HG03378 (cell line): ENCODE measurements around the gene ADRA1B.
"Not testable (repeated sequence)": the region's sequence is repeated elsewhere in the genome, so short reads cannot be mapped to it uniquely, and the experiment has no call there.

Source experiments
- ATAC-seq: cut with Tn5 transposase; IDR thresholded peaks from one replicate; pipeline ENCODE4 v1.9.1; 2021; ENCODE audit warnings: mild to moderate bottlenecking, moderate library complexity; ENCODE audit not compliant: unreplicated experiment

The ADRA1B gene

DNA sequence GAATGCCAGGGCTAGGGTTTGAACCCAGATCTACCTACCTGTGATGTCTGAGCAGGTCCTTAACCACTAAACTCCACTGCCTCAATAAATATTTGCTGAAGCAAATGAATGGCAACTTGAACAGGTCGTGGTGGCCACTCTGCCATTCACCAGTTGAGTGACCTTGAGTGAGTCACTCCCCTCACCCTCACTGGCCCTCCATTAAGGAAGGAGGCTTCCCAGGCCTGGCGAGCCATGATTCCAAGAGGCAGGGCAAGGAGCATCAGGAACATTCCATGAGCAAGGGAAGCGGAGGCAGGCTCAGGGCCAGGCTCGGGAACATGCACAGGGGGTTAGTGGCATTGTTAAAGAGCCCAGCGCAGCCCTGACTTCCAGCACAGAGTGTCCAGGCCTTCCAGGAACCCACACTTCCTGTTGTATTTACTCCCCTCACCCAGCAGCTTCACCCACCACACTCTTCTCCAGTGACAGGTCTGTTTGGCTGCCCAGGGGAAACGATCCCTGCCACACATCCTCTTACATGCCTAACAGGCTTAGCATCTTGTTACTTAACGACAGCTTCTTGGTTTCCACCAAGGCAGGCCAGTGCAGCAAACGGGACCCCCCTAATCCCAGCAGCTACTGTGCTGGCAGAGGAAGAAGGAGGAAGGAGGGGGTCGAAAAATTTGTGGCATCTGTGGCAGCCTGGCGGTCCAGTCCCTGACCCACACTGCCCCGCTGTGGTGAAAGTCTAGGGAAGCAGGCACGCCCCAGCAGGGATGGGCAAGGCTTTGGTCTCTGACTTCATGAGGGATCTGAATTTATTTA lies 49.0 kb downstream of the ADRA1B start:
- ATAC-seq: no peak

DNA sequence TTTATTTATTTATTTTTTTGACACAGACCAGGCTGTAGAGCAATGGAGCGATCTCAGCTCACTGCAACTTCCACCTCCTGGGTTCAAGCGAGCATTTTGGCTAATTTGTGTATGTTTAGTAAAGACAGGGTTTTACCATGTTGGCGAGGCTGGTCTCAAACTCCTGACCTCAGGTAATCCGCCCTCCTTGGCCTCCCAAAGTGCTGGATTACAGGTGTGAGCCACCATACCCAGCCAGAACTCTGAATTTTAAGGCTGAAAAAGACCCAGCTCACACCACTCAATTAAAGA lies 49.5 kb downstream of the ADRA1B start:
- not testable (repeated sequence) for ATAC-seq

DNA sequence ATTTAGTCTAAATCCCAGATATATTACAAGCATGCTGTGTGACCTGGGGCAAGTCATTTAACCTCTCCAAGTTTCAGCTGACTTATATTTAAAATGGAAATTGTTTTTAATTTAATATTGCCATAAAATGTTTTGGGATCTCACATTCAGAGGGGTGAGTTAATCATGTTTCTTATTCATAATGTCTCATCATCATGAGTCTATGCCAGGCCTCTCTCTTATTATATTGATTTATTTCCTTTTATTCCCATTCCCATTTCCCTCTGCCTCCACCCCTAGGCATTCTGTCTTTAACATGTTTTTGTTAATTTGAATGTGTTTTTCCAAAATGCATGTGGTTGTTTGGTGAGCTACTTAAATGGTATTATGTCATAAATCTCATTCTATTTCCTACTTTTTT lies 53.7 kb downstream of the ADRA1B start:
- ATAC-seq: no peak

DNA sequence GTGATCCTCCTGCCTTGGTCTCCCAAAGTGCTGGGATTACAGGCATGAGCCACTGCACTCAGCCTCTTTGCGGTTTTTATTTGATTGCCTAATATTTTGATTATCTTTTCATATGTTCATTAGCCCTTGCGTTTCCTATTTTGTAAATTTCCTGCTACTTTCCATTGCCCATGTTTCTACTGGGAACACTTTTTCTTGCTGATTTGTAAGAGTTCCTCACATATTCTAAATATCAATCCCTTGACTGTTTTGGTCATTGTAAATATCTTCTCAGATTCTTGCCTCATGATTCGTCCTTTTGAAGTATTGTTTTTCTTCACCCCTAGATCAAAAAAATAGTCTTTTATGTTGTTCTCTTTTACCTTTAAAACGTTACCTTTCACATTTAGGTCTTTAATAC lies 54.8 kb downstream of the ADRA1B start:
- ATAC-seq: no peak

DNA sequence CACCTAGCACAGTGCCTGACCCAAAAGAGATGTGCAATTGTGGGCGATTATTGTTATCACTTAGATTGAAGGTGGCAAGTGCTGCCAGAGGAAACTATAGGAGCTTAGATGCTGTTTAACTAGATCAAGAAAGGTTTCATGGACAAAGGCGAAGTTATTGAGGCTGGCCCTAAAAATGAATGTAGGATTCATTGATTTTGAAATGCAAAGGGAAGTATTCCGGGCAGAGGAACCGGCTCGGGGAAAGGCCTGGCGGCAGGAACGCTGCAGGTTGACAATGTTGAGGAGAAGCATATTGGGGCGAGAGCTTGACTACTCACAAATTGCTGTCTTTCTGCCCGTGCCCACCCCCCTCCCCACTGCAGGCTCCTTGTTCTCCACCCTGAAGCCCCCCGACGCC lies 55.2 kb downstream of the ADRA1B start:
- ATAC-seq: no peak

DNA sequence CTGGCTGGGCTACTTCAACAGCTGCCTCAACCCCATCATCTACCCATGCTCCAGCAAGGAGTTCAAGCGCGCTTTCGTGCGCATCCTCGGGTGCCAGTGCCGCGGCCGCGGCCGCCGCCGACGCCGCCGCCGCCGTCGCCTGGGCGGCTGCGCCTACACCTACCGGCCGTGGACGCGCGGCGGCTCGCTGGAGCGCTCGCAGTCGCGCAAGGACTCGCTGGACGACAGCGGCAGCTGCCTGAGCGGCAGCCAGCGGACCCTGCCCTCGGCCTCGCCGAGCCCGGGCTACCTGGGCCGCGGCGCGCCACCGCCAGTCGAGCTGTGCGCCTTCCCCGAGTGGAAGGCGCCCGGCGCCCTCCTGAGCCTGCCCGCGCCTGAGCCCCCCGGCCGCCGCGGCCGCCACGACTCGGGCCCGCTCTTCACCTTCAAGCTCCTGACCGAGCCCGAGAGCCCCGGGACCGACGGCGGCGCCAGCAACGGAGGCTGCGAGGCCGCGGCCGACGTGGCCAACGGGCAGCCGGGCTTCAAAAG lies 55.7 kb downstream of the ADRA1B start:
- ATAC-seq: no peak

DNA sequence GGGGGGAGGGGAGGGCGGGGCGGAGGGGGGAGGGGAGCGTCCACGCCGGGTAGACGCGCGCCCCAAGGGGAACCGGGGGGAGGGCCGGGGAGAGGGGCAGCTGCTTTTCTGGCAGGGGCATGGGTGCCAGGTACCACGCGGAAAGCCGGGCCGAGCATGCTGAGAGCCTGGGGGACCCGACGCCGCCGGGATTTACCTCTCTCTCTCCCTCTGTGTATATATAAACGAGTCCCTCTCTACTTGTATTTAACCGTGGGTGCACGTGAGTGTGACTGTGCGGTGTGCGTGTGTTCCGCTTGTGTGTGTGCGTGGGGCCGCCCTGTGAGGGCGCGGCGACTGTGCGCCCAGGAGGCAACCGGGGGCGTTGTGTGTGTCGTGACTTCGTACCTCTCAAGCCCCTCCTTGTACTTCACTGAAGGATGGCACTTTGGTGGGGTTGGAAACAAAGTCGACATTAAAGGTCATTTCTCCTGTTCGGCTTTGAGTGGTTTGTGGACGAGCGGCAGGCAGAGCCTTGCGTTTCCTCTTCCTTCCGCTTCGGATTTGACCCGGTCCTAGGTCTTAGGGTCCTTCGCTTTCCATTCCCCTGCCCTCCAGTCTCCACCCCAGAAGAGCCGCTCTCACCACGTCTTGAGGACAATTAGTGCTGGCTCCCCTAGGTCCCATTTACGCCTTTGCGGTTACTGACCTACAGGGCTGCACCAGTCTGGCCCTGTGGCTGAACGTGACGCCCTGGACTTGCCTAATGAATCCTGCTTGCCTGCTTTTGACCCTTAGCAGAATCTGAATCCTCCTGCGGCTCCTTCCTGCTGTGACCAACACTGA lies 56.5 kb downstream of the ADRA1B start:
- no peak for ATAC-seq

DNA sequence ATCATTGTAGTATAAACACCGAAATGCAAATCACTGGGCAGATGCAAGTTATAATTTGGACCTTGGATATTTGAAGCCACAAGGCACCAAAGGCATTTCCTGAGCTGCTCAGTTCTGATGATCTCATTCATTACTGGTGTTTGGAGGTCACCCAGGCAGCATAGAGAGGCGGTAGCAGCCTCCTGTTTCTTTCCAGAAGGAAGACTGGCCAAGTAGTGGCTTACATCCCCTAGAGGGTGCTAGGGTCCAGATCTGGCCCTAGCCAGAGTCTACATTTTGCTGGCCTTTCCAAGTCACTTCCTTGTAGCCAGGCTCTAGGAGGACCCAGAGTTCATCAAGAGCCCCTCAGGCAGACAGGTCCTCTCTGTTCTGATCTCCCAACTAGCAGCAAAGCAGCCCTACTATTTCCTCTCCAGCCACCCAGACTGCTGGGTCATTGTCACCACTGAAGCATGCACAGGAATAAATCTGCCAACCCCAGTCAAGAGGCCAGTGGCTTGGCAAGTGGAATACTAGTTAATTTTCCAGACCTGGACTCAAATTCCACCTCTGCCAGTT lies 59.3 kb downstream of the ADRA1B start:
- no peak for ATAC-seq

DNA sequence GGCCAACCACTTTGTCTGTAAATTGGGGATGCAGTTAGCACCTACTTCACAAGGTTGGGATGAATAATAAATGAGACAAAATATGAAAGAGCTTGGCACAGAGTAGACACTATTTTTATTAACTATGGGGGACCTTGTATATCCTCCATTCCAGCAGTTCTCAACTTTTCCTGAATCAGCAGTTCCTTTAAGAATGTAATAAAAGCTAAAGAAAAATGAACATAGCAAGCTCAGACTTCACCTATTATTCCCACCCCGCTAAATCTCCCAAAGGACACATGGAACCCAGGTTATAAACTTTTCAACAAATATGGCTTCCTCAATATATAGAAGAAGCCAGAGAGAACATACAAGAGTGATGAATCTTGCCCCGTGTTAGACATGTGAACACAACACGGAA lies 60.6 kb downstream of the ADRA1B start:
- no peak for ATAC-seq

DNA sequence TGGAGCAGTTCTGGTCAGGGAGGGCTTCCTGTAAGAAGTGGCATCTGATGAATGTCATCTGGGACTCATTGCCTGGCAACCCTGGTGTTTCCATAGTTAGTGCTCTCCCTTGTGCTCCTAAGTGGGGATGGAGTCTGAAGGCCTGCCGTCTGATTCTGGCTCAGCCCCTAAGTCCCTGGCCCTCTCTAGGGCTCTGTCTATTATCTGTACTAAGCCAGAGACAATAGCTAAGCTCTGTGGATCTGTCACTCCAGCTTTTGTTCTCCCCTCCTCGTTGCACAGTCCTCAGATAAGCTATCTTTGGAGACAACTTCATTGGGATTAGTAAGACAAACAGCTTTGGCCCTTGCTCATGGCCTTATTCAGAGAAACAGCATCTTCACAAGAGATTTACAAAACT lies 62.1 kb downstream of the ADRA1B start:
- ATAC-seq: no peak

DNA sequence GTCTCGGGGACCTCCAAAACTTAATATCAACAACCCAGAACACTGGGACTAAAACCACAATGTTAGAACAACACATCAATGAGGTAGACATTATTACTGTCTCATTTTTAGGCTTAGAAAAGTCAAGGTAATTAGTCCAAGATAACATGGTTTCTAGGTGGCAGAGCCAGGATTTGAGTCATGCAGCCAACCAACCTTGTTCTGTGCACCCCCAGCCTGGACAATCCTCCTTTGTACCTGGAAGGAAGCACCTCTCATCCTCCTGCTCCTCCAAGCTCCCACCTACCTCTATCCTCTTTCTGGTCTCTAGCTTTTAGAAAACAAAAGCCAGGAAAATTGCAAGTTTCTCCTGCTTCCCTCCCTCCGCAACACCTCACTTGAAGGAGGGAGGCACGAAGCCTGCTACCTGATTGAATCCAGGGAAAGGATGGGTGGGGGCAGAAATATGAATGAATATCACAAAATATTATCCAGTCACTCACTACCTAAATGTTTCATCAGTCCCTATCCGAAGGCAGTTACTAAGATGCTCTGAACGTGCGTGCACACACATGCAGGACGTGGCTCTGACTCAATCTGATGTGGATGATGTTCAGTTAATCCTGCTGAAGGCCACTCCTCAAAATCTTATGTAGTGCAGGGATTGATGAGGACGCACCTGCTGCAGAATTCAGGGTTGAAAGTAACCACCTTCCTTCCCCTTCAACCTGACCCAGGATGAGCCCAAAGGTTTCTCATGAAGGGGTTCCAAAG lies 66.3 kb downstream of the ADRA1B start:
- ATAC-seq: no peak

DNA sequence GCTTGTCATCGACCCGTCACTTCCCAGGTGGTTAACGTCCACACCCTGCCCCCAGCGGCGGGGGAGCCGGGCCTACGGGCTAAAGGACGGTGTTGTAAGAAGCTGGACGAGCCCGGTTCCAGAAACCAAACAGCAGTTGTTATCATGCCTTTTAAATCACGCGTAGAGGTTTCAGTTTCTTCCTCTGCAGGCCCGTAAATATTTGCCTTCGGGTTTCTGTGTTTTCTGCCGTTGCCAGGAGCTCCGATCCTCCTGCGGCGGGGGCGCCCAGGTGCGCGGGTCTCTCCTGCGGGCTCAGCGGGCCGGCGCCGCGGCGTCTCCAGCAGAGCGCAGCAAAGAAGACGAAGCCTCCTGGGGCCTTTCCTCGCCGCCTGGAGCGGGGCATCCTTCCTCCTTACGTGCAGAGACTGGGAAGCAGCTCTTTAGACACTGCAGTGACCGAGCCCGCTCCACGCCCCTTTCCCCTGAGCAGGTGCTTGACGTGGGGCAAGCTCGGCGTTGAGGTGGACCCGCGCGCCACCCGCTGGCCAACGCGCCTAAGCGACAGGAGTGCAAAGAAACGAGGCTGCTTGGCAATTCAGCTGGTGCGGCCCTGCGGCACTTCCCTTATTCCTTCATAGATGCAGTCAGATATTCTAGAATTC lies 70.9 kb downstream of the ADRA1B start:
- ATAC-seq: peak; percentile 78

DNA sequence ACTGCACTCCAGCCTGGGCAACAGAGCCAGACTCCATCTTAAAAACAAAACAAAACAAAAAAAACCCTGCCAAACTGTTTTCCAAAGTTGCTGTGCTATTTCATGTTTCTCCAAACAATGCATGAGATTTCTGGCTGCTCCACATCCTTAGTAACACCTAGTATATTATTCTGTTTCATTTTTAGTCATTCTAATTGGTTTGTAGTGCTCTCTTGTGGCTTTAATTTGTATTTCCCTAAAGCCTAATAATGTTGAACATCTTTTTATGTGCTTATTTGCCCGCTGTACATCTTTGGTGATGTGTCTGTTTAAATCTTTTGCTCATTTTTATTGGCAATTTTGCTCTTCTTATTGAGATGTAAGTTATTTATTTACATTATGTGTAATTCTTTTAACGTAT lies 74.2 kb downstream of the ADRA1B start:
- ATAC-seq: no peak

DNA sequence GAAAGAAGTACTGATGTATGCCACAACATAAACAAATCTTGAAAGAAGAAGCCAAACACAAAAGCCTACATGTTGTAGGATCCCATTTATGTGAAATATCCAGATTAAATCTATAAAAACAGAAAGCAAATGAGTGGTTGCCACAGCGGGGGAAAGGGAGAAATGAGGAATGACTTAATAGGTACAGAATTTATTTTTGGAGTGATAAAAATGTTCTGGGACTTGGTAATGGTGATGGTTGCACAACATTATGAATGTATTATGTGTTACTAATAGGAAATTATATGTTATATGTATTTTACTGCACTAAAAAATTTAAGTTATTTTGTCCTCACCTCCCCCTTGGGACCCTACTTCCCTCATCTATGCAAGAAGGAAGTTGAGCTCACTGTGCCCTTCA lies 76.3 kb downstream of the ADRA1B start:
- ATAC-seq: no peak

DNA sequence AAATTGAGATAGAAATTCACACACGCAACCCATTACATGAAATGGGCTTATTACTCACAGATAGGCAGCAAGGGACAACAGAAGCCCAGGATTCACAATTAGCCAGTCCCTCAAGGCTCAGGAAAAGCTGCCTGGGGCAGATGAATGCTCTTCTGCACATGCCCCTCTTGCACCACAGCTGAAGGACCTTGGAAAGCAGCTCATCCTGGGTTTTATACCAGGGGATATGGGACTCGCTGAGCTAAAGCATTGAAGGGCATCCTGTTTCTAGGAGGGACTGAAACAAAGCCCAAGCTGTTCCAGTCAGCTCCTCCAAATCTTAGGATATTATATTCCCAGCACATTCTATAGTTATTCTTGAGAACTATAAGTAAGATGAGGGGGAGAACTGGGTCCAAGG lies 76.9 kb downstream of the ADRA1B start:
- no peak for ATAC-seq

DNA sequence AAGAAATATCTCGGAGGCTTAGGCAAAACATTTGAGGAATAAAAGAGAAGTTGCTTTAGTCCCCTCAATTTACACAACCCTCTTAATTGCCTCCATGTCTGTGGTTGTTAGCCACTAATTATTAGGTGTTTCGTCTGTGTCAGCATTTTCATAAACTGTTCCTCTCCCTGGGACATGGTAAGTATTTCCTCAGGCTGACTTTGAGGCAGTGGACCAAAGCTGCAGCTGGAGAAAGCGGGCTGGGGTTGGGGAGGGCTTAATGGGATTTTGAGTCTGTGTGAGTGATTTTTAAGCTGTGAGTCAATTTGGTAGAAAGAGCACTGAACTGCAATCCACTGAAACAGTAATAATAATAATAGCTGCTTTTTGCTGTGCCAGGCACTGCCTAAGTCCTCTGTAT lies 79.6 kb downstream of the ADRA1B start:
- ATAC-seq: no peak

DNA sequence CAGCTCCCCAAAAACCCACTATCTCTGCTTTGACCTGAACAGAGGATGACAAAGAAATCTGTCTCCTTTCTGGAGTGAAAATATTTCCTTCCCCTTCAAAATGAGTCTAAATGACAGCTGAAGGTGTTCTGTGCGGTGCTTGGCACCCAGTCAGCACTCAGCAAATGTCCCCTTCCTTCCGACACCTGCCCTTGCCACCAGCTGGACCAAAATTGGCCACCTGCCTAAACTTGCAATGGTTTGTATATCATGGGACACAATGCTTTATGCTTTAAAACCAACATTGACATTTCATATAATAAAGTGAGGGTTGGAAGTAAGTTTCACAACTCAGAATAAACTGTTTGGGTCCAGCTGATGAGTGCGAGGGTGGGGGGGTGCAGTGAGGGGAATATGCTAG lies 85.2 kb downstream of the ADRA1B start:
- ATAC-seq: no peak

DNA sequence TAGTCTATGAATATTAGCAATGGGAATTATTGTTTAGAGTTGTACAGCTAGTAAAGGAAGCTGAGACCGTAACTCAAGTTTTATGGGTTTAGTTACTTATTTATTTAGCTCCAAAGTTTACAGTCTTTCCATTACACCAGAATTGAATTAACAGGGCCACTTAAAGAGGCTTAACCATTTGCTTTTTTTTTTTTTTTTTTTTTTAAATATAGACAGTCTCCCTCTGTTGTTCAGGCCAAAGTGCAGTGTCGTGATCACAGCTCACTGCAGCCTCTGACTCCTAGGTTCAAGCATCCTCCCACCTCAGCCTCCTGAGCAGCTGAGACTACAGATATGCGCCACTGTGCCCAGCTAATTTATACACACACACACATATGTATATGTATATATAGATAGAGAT lies 91.2 kb downstream of the ADRA1B start:
- ATAC-seq: no peak

DNA sequence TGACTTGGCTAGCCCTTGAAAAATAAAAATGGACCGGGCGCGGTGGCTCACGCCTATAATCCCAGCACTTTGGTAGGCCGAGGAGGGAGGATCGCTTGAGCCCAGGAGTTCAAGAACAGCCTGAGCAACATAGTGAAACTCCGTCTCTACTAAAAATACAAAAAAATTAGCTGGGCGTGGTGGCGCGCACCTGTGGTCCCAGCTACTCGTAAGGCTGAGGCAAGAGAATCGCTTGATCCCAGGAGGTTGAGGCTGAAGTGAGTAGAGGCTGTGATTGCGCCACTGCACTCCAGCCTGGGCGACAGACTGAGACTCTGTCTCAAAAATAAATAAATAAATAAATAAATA lies 92.2 kb downstream of the ADRA1B start:
- not testable (repeated sequence) for ATAC-seq

DNA sequence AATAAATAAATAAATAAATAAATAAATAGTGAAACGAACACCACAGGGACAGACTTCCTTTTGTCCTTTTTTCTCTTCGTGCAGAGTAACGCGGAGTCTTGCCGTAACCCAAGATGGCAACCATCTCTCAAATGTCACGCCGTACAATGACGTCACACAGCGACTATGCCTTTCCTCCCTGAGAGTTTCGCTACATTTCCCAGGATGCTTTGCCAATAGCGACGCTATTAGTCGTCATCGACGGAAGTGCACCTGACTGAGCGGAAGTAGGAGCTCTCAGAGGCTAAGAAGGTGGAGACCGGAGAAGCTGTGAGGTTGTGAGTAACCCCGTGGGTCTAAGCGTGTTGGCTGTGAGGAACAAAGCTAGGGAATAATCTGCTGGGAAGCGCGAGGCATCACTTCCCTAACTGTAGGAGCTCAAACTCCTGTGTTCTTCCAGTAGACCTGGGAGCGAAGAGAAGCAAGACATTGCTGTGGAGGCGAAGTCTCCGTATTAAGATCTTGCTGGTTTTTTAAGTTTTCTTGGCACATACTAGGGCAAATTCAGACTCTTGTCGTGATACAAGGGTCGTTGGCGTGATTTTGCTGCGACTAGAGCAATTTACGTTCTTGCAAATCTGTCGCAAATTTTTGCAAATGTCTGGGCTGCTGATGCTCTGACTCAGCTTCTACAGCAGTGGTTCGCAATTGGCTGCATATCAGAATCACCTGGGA lies 92.8 kb downstream of the ADRA1B start, which contains the start of gene TTC1:
TSS of gene TTC1 (plus strand) at position 263 of the 714 bp plus-strand sequence. CDS start 1,390 bp downstream, outside the sequence.
- ATAC-seq: peak; percentile 99
